ENCODE results near the gene SCD. TPM values are rescaled to one million over a fixed set of nuclear protein-coding genes. Genes with fewer than 3 reads are reported as not detected.

Gene SCD
- total and polyA plus RNA-seq, 2 experiments from 2014 or later: 325 to 816 TPM

DNA sequence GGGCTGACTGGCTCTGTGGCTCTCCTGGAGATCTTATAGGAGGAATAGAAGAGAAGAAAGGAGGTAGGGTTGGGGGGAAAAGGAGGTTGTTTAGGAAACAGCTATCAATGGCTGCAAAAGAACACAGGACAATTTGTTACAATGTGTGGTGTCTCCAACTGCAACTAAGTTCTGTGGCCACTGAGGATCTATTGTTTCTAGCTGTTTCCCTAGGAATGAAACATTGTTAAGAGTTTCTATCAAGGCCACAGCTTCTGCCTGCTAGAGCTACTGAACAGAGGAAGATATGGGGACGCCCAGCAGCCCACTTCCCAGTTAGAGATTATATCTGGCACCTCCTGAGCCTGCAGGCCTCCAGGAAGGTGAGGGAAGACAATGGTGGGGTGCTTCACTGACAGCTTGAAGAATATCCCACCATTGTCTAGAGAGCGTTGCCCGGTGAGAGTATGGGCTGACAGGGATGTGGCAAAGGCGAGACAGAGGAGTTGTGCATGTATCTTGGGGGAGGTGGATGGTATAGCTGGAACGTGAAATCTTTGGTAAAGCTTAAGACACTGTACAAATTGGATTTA is 4.0 kb downstream of the SCD start:
- H3K4me1 Mint-ChIP-seq: peaks cover 58% of the 10 kb centered on the region
- H3K79me2 ChIP-seq (replicated peaks; ENCODE audit: insufficient read depth): peaks cover 93% of the 10 kb centered on the region
- peaks cover 85% of the 10 kb centered on the region for H3K36me3 Mint-ChIP-seq (ENCODE audit: low read depth)

DNA sequence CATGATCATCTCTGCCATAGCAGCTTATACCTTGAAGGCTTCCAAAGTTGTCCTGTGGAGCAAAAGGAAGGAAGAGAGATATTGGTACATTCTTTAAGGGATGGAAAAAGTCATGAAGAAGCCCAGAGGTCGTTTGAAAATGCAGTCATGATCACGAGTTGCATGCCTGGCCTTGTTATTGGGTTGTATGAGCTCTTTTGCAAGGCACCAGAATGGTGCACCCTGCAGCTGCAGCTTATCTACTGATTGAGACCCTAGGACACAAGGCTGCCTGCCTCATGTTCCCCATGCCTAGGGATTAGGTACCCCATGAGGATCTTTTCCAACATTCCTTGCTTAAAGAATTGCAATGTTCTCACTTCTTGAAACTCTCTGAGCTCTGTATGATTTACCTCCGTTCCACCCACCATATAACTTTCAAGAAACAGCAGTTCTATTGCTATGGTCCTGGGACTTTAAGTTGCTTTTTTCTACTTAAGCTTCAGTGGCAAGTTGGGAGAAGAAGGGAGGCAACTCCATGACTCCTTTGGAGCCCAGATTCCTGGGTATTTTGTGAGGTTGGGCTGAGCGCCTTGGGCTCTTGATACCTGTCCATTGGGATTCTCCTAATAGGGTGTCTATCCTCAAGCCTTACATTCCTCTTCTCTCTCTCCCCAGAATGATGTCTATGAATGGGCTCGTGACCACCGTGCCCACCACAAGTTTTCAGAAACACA is 6.9 kb downstream of the SCD start:
- H2AFZ ChIP-seq: no peak overlapping the region
- no peak for ATAC-seq
- H3K27ac Mint-ChIP-seq: no peak overlapping the region
- peaks cover 2% of the 10 kb centered on the region for H3K27me3 Mint-ChIP-seq (ENCODE audit: insufficient read depth, low read depth, poor library complexity)
- no peak for DNase-seq (ENCODE audit: low spot score)
- H3K4me3 ChIP-seq: peak overlapping the region; percentile 20
- H3K27ac ChIP-seq (ENCODE audit: low read depth): peak overlapping the region; percentile 78; the same call in 1 of the 2 replicates
- no peak overlapping the region; the same call in 1 of the 2 replicates for H3K4me2 ChIP-seq
- peaks cover 94% of the 10 kb centered on the region for H3K79me2 ChIP-seq (replicated peaks; ENCODE audit: insufficient read depth)
- H3K4me1 ChIP-seq (ENCODE audit: insufficient read depth): peaks cover 74% of the 10 kb centered on the region
- H4K20me1 ChIP-seq (replicated peaks; ENCODE audit: insufficient read depth): peaks cover 92% of the 10 kb centered on the region
- H3K36me3 ChIP-seq (ENCODE audit: insufficient read depth): peaks cover 97% of the 10 kb centered on the region
- no peaks in the 10 kb centered on the region for H3K9me3 Mint-ChIP-seq
- H3K9me2 ChIP-seq (ENCODE audit: insufficient read depth): no peaks in the 10 kb centered on the region
- TF ChIP-seq CTCF (conservative IDR thresholded peaks at IDR 0.05; ENCODE audit: low read depth in 2 of 2): no peak
- TF ChIP-seq, protein P1, sequence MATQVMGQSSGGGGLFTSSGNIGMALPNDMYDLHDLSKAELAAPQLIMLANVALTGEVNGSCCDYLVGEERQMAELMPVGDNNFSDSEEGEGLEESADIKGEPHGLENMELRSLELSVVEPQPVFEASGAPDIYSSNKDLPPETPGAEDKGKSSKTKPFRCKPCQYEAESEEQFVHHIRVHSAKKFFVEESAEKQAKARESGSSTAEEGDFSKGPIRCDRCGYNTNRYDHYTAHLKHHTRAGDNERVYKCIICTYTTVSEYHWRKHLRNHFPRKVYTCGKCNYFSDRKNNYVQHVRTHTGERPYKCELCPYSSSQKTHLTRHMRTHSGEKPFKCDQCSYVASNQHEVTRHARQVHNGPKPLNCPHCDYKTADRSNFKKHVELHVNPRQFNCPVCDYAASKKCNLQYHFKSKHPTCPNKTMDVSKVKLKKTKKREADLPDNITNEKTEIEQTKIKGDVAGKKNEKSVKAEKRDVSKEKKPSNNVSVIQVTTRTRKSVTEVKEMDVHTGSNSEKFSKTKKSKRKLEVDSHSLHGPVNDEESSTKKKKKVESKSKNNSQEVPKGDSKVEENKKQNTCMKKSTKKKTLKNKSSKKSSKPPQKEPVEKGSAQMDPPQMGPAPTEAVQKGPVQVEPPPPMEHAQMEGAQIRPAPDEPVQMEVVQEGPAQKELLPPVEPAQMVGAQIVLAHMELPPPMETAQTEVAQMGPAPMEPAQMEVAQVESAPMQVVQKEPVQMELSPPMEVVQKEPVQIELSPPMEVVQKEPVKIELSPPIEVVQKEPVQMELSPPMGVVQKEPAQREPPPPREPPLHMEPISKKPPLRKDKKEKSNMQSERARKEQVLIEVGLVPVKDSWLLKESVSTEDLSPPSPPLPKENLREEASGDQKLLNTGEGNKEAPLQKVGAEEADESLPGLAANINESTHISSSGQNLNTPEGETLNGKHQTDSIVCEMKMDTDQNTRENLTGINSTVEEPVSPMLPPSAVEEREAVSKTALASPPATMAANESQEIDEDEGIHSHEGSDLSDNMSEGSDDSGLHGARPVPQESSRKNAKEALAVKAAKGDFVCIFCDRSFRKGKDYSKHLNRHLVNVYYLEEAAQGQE (IDR thresholded peaks at IDR 0.05; ENCODE audit: unreplicated experiment): no peak
- TF ChIP-seq CREB1 (CRISPR knock-in tag; IDR thresholded peaks at IDR 0.05; ENCODE audit: low read depth): no peak
- no peak for TF ChIP-seq STAT1 (IDR thresholded peaks at IDR 0.05; ENCODE audit: unreplicated experiment)
- no peak for TF ChIP-seq EZH2 (IDR thresholded peaks at IDR 0.05; ENCODE audit: low read depth, unreplicated experiment)
- peaks cover 56% of the 10 kb centered on the region for H3F3A ChIP-seq (replicated peaks; ENCODE audit: low read depth)
- H3K36me3 Mint-ChIP-seq (ENCODE audit: low read depth): peaks cover 94% of the 10 kb centered on the region
- no peaks in the 10 kb centered on the region for H3K27me3 ChIP-seq (ENCODE audit: insufficient read depth)
- peaks cover 59% of the 10 kb centered on the region for H3K4me1 Mint-ChIP-seq
- H3K4me3 Mint-ChIP-seq: no peak overlapping the region

More for the DNA sequence above, 4.0 kb downstream of the SCD start:
- peak overlapping the region; percentile 100 for H3K4me3 ChIP-seq
- TF ChIP-seq STAT1 (IDR thresholded peaks at IDR 0.05; ENCODE audit: unreplicated experiment) (no peak), ZNF114 (CRISPR knock-in tag; IDR thresholded peaks at IDR 0.05) (no peak), JUNB (IDR thresholded peaks at IDR 0.05; ENCODE audit: unreplicated experiment) (no peak)
- peaks cover 14% of the 10 kb centered on the region for H3K27me3 Mint-ChIP-seq (ENCODE audit: insufficient read depth, low read depth, poor library complexity)
- H3F3A ChIP-seq (replicated peaks; ENCODE audit: low read depth): peaks cover 56% of the 10 kb centered on the region
- H3K4me1 ChIP-seq (ENCODE audit: insufficient read depth): peaks cover 58% of the 10 kb centered on the region
- H3K4me3 Mint-ChIP-seq: peak overlapping the region; percentile 92
- H3K27ac ChIP-seq (ENCODE audit: low read depth): peak overlapping the region; percentile 63; the same call in 1 of the 2 replicates
- no peaks in the 10 kb centered on the region for H3K27me3 ChIP-seq (ENCODE audit: insufficient read depth)
- no peak for DNase-seq (ENCODE audit: low spot score)
- H2AFZ ChIP-seq: no peak overlapping the region
- peaks cover 80% of the 10 kb centered on the region for H3K36me3 ChIP-seq (ENCODE audit: insufficient read depth)
- no peak for ATAC-seq
- H3K4me2 ChIP-seq: peak overlapping the region; percentile 99
- peaks cover 77% of the 10 kb centered on the region for H4K20me1 ChIP-seq (replicated peaks; ENCODE audit: insufficient read depth)
- H3K9me3 Mint-ChIP-seq: no peaks in the 10 kb centered on the region
- no peaks in the 10 kb centered on the region for H3K9me2 ChIP-seq (ENCODE audit: insufficient read depth)
- H3K27ac Mint-ChIP-seq: peak overlapping the region; percentile 61

Measured in GM23338 (cell line).